ENCODE data around the gene WDR6.

The WDR6 gene

GRCh38 chr3:49028673-49029562 is 21.7 kb downstream of the WDR6 start, which contains the start of gene IMPDH2:
IMPDH2 (minus strand) TSS chr3:49029398; CDS start chr3:49029350, 48 bp downstream.
- in situ Hi-C loops (cut with HindIII; ENCODE audit: low sequenced_read_pairs): no loop called here

DNA sequence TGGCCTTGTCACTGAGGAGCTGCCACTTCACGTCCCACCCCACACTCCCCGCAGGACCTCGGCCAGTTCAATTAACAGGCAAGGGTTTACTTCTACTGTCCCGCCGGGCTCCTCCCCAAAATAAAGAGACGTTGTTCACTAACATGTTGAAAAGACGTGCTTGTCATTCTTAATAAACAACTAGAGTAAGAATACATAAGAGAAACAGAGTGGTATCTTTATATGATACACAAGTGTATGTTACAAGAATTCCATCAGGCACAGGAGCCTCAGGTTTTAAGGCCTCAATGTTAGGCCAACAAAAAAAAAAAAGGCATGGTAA is 22.3 kb downstream of the WDR6 start:
- in situ Hi-C loops (cut with HindIII; ENCODE audit: low sequenced_read_pairs): no loop called here

GRCh38 chr3:49030321-49030720 is 23.1 kb downstream of the WDR6 start:
- in situ Hi-C loops (cut with HindIII; ENCODE audit: low sequenced_read_pairs): no loop called here

DNA sequence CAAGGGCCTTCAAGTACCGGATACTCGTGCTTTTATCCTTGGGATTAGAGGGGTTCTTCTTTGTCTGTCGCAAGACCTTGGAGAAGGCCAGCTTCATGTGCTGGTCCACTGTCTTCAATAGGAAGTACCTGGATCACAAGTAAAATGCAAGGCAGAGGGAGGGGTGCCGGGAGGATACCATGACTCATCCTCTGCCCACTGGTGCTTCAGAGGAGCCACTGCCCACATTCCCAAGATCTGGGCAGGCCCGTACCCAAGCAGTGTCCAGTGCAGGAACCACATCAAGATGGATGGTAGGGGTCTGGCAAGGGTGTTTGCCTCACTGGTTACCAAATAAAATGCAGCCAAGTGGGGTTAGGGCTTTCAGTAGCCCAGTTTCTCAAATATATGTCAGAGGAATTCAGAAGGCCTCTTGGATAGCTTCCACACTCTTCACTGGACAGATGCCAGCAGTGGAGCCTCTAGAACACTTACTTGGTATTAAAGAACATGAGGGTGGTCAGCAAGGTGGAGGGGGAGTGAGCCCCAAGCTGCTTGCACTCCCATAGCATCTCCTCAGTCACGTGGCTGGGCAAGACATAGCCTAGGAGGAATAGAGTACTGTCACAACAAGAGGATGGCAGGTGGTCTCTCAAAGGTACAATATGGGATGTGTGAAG is 25.6 kb downstream of the WDR6 start:
- in situ Hi-C loops (cut with HindIII; ENCODE audit: low sequenced_read_pairs): no loop called here

DNA sequence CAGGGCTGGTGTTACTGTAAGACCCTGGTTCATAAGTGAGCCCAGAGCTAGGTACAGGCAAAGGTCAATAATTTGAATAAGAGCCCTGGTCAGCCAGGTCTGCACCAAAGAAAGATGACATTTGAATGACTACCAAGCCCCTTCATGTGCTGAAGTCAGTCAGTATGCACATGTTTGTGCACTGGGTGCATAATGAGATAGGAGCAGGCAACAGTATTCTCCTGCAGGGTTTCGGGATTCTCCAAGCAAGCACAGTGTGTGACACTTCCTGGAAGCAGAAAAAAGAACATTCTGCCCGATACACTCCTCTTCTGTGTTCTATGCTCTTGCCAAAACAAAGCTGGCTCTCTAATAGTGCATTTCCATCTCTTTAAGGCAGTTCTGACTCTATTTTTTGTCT is 27.5 kb downstream of the WDR6 start:
- in situ Hi-C loops (cut with HindIII; ENCODE audit: low sequenced_read_pairs): no loop called here

DNA sequence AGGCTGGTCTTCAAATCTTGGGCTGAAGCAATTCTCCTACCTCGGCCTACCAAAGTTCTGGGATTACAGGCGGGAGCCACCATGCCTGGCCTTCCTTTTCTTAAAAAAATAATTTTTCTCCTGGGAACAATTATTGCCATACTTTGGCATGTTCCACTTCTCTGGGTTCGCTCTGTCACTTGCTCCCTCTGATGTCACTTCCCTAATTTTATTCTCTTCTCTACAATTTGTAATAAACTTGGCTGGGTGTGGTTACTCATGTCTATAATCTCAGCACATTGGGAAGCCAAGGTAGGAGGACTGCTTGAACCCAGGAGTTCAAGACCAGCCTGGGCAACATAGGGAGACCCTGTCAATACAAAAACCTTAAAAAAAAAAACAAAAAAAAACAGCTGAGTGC is 28.1 kb downstream of the WDR6 start:
- in situ Hi-C loops (cut with HindIII; ENCODE audit: low sequenced_read_pairs): no loop called here

GRCh38 chr3:49053543-49053942 is 46.4 kb downstream of the WDR6 start:
- in situ Hi-C loops (cut with HindIII; ENCODE audit: low sequenced_read_pairs): no loop called here

GRCh38 chr3:49054344-49054862 is 47.2 kb downstream of the WDR6 start:
- in situ Hi-C loops (cut with HindIII; ENCODE audit: low sequenced_read_pairs): no loop called here

DNA sequence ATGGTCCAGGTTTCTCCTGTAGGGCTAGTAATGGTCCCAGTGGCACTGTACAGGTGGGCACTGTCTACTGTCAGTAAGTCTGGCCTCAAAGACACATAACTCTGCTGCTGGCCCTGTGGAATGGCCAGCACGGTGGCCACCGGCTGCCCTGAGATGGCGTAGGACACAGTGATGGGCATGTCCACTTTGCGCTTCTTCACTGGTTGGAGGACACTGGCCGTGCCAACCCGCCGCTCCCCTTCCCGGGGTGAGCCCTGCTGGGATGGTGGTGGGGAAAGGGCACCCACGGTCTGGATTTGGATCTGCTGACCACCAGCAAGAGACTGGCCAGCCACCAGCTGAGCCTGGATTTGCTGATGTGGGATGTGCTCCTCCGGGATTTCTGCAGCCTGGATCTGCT is 50.1 kb downstream of the WDR6 start:
- in situ Hi-C loops (cut with HindIII; ENCODE audit: low sequenced_read_pairs): no loop called here

DNA sequence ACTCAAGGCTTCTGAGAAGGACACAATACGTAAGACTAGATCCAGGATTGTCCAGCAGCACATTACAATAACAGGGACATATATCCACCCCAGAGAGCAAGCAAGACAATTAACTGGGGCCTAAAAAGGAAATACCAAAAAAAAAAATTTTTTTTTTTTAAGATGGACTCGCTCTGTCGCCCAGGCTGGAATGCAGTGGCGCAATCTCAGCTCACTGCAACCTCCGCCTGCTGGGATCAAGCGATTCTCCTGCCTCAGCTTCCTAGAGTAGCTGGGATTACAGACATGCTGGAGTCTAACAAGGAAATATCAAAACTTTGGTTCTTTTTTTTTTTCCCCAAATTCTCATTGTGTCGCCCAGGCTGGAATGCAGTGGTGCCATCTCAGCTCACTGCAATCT is 50.8 kb downstream of the WDR6 start:
- in situ Hi-C loops (cut with HindIII; ENCODE audit: low sequenced_read_pairs): no loop called here
